HL-60 (cell line): ENCODE data around the gene ZNF76.

Experiments
- DNase-seq, 2 experiments: peaks; one replicate each; pipeline ENCODE4 v3.0.0-alpha.2; 2010 to 2020; ENCODE audit warnings: low read depth in 1 of 2, low spot score in 1 of 2
- H3K27ac ChIP-seq: fragments of 250-450 bp; sonication (Bioruptor Pico); replicated peaks from 2 replicates; pipeline ENCODE4 v1.5.1; 2020; ENCODE audit warnings: mild to moderate bottlenecking, moderate library complexity
- H3K27me3 ChIP-seq: fragments of 250-450 bp; sonication (Bioruptor Pico); 2 replicates; pipeline ENCODE4 v1.5.1; 2021; ENCODE audit warnings: mild to moderate bottlenecking, moderate library complexity; ENCODE audit not compliant: insufficient read depth, poor library complexity, severe bottlenecking
- H3K4me3 ChIP-seq: replicated peaks from 2 replicates; pipeline ENCODE4 v1.5.1; 2011; ENCODE audit warnings: mild to moderate bottlenecking, control low read depth, low read length; ENCODE audit not compliant: insufficient read depth
- CTCF ChIP-seq: IDR thresholded peaks from one replicate; pipeline ENCODE4 v1.5.1; 2011; ENCODE audit warnings: low read length, control low read depth, inconsistent platforms; ENCODE audit not compliant: insufficient read depth
- GABPA ChIP-seq: IDR thresholded peaks from 2 replicates; pipeline ENCODE4 v1.6.1; 2012; ENCODE audit warnings: low read depth
- POLR2AphosphoS5 ChIP-seq: IDR thresholded peaks from 2 replicates; pipeline ENCODE4 v1.6.1; 2012; ENCODE audit warnings: low read depth
- REST ChIP-seq: IDR thresholded peaks from 2 replicates; pipeline ENCODE4 v1.6.1; 2012; ENCODE audit warnings: low read depth; ENCODE audit not compliant: insufficient replicate concordance
- SPI1 ChIP-seq: IDR thresholded peaks from 2 replicates; pipeline ENCODE4 v1.6.1; 2012; ENCODE audit warnings: low read depth, mild to moderate bottlenecking, borderline replicate concordance

The ZNF76 gene

GRCh38 chr6:35219683-35220326 lies 39.7 kb upstream of the ZNF76 start:
- no peak overlapping the region for H3K4me3 ChIP-seq
- no peak for TF ChIP-seq POLR2AphosphoS5
- no peak for TF ChIP-seq GABPA
- TF ChIP-seq SPI1 = no peak
- TF ChIP-seq CTCF = no peak
- TF ChIP-seq REST = no peak
- DNase-seq = no peak
- no peak overlapping the region for H3K27ac ChIP-seq
- H3K27me3 ChIP-seq = peaks cover 41% of the 10 kb centered on the region

- H3K4me3 ChIP-seq = no peak overlapping the region
- TF ChIP-seq GABPA = no peak
- no peak for TF ChIP-seq POLR2AphosphoS5
- TF ChIP-seq SPI1 = no peak
- TF ChIP-seq CTCF = no peak
- no peak for TF ChIP-seq REST
- peaks cover 33% of the 10 kb centered on the region for H3K27me3 ChIP-seq
- DNase-seq = no peak
- H3K27ac ChIP-seq = no peak overlapping the region
Measured at GRCh38 chr6:35220711-35221110, 38.8 kb upstream of the ZNF76 start.

GRCh38 chr6:35223396-35223795 lies 36.1 kb upstream of the ZNF76 start:
- no peak overlapping the region for H3K4me3 ChIP-seq
- H3K27me3 ChIP-seq = peaks cover 17% of the 10 kb centered on the region
- DNase-seq = no peak
- H3K27ac ChIP-seq = no peak overlapping the region
- TF ChIP-seq SPI1 = no peak
- no peak for TF ChIP-seq REST
- no peak for TF ChIP-seq CTCF
- no peak for TF ChIP-seq POLR2AphosphoS5
- no peak for TF ChIP-seq GABPA
